ENCODE results near the gene C6orf136. TPM values are rescaled to one million over a fixed set of nuclear protein-coding genes. Genes with fewer than 3 reads are reported as not detected.

C6orf136 gene
- total and polyA plus RNA-seq, 9 of the 15 experiments (the other 6 are each of a cell fraction or from before 2014, with no cell fraction given) = 14.1 to 63.1 (median 18.4) TPM

DNA sequence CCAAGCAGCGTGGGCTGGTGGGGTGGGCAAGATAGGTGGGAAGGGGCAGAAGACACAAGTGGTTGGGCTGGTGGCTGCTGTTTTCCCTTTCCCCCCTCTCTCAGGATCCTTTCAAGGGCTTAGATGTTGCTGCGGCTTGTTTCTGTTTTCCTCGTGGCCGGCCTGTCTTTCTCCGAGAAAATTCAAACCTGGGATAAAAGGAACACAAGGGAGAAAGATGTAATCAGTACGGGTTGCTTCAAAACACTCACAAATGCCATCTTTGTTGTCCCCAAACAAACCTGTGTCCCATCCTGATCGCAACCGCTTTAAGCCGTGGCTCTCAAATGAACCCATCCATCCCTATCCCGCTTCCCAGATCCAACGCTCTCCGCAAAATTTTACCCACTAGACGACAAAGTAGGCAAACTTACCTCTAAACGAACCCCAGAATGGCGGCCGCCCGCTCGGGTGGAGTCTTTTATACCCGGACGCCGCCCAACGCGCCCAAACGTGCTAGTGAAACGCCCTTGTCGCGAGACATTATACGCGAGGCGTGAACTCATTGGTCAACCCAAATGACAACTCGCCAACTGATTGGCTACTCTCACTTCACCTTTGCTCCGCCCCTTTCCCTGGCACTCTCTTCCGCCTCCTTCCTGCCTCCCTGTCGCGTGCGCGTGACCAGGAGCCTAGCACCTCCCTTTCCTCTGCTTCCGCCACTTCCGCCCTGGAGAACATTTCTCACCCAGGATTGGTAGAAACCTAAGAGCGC is 29.9 kb upstream of the C6orf136 start, which contains the start of gene PPP1R10 (continued):
- TF ChIP-seq IRF2 (CRISPR knock-in tag; IDR thresholded peaks at IDR 0.05) (no peak), ETV1 (tag; conservative IDR thresholded peaks at IDR 0.05; ENCODE audit: low read depth) (no peak; the same call in 1 of the 2 replicates), ZNF695 (CRISPR knock-in tag; IDR thresholded peaks at IDR 0.05) (no peak; the same call in 1 of the 2 replicates), CSDE1 (IDR thresholded peaks at IDR 0.05) (peak in 1 of 2 experiments; percentile 77; a peak in 2 of 4 replicates), NCOA1 (IDR thresholded peaks at IDR 0.05; ENCODE audit: low read depth) (peak; percentile 60; the same call in 1 of the 2 replicates), HLTF (IDR thresholded peaks at IDR 0.05) (0 out of 2 replicates have a peak, but pooled peaks have one; percentile 60), ZNF24 (IDR thresholded peaks at IDR 0.05) (no peak), RBBP5 (IDR thresholded peaks at IDR 0.05; ENCODE audit: borderline replicate concordance, insufficient read depth, low read length, poor library complexity, severe bottlenecking) (peak; percentile 63), ZNF699 (CRISPR knock-in tag; IDR thresholded peaks at IDR 0.05; ENCODE audit: insufficient replicate concordance) (no peak), IFI16 (CRISPR knock-in tag; IDR thresholded peaks at IDR 0.05) (0 out of 2 replicates have a peak, but pooled peaks have one; percentile 58), CEBPB (tag; IDR thresholded peaks at IDR 0.05) (no peak), ZKSCAN8 (CRISPR knock-in tag; IDR thresholded peaks at IDR 0.05) (no peak), CEBPG (CRISPR knock-in tag; IDR thresholded peaks at IDR 0.05) (no peak), CEBPG (tag; conservative IDR thresholded peaks at IDR 0.05 in 1 of 2, IDR thresholded peaks at IDR 0.05 in 1 of 2) (no peak), SIX5 (IDR thresholded peaks at IDR 0.05; ENCODE audit: borderline replicate concordance in 1 of 2, insufficient read depth in 1 of 2, low read depth in 1 of 2, low read length in 2 of 2) (peak in 1 of 2 experiments; percentile 21; a peak in 1 of 4 replicates), HDAC2 (IDR thresholded peaks at IDR 0.05) (peak; percentile 69), SMAD2 (IDR thresholded peaks at IDR 0.05; ENCODE audit: low read depth, low read length) (no peak), SAP30 (IDR thresholded peaks at IDR 0.05; ENCODE audit: borderline replicate concordance, insufficient read depth, low read depth, low read length, poor library complexity, severe bottlenecking) (no peak), ERF (CRISPR knock-in tag; IDR thresholded peaks at IDR 0.05) (peak; percentile 97)
- TF ChIP-seq, protein P1, sequence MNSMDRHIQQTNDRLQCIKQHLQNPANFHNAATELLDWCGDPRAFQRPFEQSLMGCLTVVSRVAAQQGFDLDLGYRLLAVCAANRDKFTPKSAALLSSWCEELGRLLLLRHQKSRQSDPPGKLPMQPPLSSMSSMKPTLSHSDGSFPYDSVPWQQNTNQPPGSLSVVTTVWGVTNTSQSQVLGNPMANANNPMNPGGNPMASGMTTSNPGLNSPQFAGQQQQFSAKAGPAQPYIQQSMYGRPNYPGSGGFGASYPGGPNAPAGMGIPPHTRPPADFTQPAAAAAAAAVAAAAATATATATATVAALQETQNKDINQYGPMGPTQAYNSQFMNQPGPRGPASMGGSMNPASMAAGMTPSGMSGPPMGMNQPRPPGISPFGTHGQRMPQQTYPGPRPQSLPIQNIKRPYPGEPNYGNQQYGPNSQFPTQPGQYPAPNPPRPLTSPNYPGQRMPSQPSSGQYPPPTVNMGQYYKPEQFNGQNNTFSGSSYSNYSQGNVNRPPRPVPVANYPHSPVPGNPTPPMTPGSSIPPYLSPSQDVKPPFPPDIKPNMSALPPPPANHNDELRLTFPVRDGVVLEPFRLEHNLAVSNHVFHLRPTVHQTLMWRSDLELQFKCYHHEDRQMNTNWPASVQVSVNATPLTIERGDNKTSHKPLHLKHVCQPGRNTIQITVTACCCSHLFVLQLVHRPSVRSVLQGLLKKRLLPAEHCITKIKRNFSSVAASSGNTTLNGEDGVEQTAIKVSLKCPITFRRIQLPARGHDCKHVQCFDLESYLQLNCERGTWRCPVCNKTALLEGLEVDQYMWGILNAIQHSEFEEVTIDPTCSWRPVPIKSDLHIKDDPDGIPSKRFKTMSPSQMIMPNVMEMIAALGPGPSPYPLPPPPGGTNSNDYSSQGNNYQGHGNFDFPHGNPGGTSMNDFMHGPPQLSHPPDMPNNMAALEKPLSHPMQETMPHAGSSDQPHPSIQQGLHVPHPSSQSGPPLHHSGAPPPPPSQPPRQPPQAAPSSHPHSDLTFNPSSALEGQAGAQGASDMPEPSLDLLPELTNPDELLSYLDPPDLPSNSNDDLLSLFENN (IDR thresholded peaks at IDR 0.05; ENCODE audit: low read depth in 2 of 2, low read length in 2 of 2) = peak in 1 of 2 experiments; percentile 92; a peak in 2 of 4 replicates
- TF ChIP-seq, protein P2, sequence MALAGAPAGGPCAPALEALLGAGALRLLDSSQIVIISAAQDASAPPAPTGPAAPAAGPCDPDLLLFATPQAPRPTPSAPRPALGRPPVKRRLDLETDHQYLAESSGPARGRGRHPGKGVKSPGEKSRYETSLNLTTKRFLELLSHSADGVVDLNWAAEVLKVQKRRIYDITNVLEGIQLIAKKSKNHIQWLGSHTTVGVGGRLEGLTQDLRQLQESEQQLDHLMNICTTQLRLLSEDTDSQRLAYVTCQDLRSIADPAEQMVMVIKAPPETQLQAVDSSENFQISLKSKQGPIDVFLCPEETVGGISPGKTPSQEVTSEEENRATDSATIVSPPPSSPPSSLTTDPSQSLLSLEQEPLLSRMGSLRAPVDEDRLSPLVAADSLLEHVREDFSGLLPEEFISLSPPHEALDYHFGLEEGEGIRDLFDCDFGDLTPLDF (CRISPR knock-in tag; IDR thresholded peaks at IDR 0.05) = peak; percentile 91; the same call in 1 of the 2 replicates
- TF ChIP-seq, protein P3, sequence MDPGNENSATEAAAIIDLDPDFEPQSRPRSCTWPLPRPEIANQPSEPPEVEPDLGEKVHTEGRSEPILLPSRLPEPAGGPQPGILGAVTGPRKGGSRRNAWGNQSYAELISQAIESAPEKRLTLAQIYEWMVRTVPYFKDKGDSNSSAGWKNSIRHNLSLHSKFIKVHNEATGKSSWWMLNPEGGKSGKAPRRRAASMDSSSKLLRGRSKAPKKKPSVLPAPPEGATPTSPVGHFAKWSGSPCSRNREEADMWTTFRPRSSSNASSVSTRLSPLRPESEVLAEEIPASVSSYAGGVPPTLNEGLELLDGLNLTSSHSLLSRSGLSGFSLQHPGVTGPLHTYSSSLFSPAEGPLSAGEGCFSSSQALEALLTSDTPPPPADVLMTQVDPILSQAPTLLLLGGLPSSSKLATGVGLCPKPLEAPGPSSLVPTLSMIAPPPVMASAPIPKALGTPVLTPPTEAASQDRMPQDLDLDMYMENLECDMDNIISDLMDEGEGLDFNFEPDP (CRISPR knock-in tag; IDR thresholded peaks at IDR 0.05) = peak; percentile 78; the same call in 1 of the 2 replicates

All from K562 (cell line).